Activated CD8-positive, alpha-beta T cell treated with anti-CD3 and anti-CD28 coated beads, Interleukin-2, amount 10 ng/mL, durations not matched to agents 7 days and 5 days (primary cell): ENCODE data around the gene ADIPOR1. TPM values are rescaled to one million over a fixed set of nuclear protein-coding genes. Genes with fewer than 3 reads are reported as not detected.
"Not testable (repeated sequence)": the region's sequence is repeated elsewhere in the genome, so short reads cannot be mapped to it uniquely, and the experiment has no call there.

ENCODE experiments used
- ATAC-seq: fragments of 150-1000 bp; cut with Tn5 transposase; one replicate; pipeline ENCODE4 v1.10.0; 2021; ENCODE audit warnings: moderate library complexity
- CTCF ChIA-PET: fragments of 350-600 bp; sonication (Branson Sonifier 250); formaldehyde crosslinking; loops from one replicate; lab custom pipeline; 2021; ENCODE audit warnings: antibody characterized with exemption; lab: Charles Lee
- POLR2A ChIA-PET: fragments of 350-600 bp; sonication (Branson Sonifier 250); formaldehyde crosslinking; loops from one replicate; lab custom pipeline; 2021; ENCODE audit warnings: antibody characterized with exemption; lab: Charles Lee
- DNase-seq: peaks from one replicate; pipeline ENCODE4 v3.0.0-alpha.2; 2020
- H3K27ac Mint-ChIP-seq: one replicate; pipeline ENCODE4 v1.8.0; 2021; ENCODE audit warnings: mild to moderate bottlenecking, mixed read lengths
- H3K27me3 Mint-ChIP-seq: one replicate; pipeline ENCODE4 v1.8.0; 2021; ENCODE audit warnings: low read depth, mixed read lengths
- H3K36me3 Mint-ChIP-seq: one replicate; pipeline ENCODE4 v1.8.0; 2021; ENCODE audit warnings: low read depth, mixed read lengths
- H3K4me1 Mint-ChIP-seq: one replicate; pipeline ENCODE4 v1.8.0; 2021; ENCODE audit warnings: low read depth, mixed read lengths
- H3K4me3 Mint-ChIP-seq: one replicate; pipeline ENCODE4 v1.8.0; 2021; ENCODE audit warnings: mild to moderate bottlenecking, mixed read lengths
- H3K9me3 Mint-ChIP-seq: one replicate; pipeline ENCODE4 v1.8.0; 2022; ENCODE audit warnings: mixed read lengths; ENCODE audit not compliant: insufficient read depth
- total RNA-seq, 2 experiments: library from RNA; stranded (reverse); gene quantifications; one replicate each; pipeline ENCODE4 v1.2.3, GENCODE V29; 2021

Gene ADIPOR1
- total RNA-seq, 2 experiments from 2014 or later = 60.8 to 70.7 TPM

- Mint-ChIP-seq H3K4me1 (no peaks in the 10 kb centered on the region), H3K27me3 (peaks cover 34% of the 10 kb centered on the region), H3K27ac (no peak overlapping the region), H3K4me3 (no peak overlapping the region), H3K36me3 (no peaks in the 10 kb centered on the region), H3K9me3 (no peaks in the 10 kb centered on the region)
- ATAC-seq (no peak), DNase-seq (no peak)
- POLR2A ChIA-PET = interaction anchor here (1.0 kb wide), 1 partner anchor 16 kb away, joined by 6 read pairs; the partner anchor contains the start of gene TMEM183A
- CTCF ChIA-PET = interaction anchor here (1.8 to 3.0 kb wide), 2 partner anchors 8 to 271 kb away, joined by 4 to 19 read pairs; no protein-coding TSS in a partner anchor
These were observed 33.0 kb upstream of the ADIPOR1 start for GRCh38 chr1:202991112-202991511.

- no peak for ATAC-seq
- ChIA-PET POLR2A (no interaction called here), CTCF (interaction anchor here (0.8 to 3.0 kb wide), 3 partner anchors 9 to 74 kb away, joined by 3 to 19 read pairs (median 3); no protein-coding TSS in a partner anchor)
- DNase-seq = no peak
- Mint-ChIP-seq H3K36me3 (no peaks in the 10 kb centered on the region), H3K27me3 (peaks cover 22% of the 10 kb centered on the region), H3K4me1 (no peaks in the 10 kb centered on the region), H3K27ac (no peak overlapping the region), H3K9me3 (no peaks in the 10 kb centered on the region), H3K4me3 (no peak overlapping the region)
These were observed 31.8 kb upstream of the ADIPOR1 start for GRCh38 chr1:202989879-202990278.

GRCh38 chr1:202987922-202988583 lies 29.9 kb upstream of the ADIPOR1 start:
- no peak for DNase-seq
- ATAC-seq = no peak
- peaks cover 16% of the 10 kb centered on the region for H3K27me3 Mint-ChIP-seq
- H3K4me3 Mint-ChIP-seq = no peak overlapping the region
- no peaks in the 10 kb centered on the region for H3K9me3 Mint-ChIP-seq
- H3K27ac Mint-ChIP-seq = no peak overlapping the region
- CTCF ChIA-PET = interaction anchor here (0.9 to 3.0 kb wide), 4 partner anchors 11 to 20 kb away, joined by 3 to 19 read pairs (median 8); no protein-coding TSS in a partner anchor
- H3K36me3 Mint-ChIP-seq = no peaks in the 10 kb centered on the region
- H3K4me1 Mint-ChIP-seq = no peaks in the 10 kb centered on the region
- POLR2A ChIA-PET = no interaction called here

GRCh38 chr1:202987255-202987654 lies 29.1 kb upstream of the ADIPOR1 start:
- no peaks in the 10 kb centered on the region for H3K36me3 Mint-ChIP-seq
- ChIA-PET CTCF (interaction anchor here (1.3 to 2.0 kb wide), 2 partner anchors 12 to 19 kb away, joined by 5 to 12 read pairs; no protein-coding TSS in a partner anchor), POLR2A (no interaction called here)
- H3K9me3 Mint-ChIP-seq = no peaks in the 10 kb centered on the region
- no peak overlapping the region for H3K27ac Mint-ChIP-seq
- H3K4me1 Mint-ChIP-seq = no peaks in the 10 kb centered on the region
- no peak overlapping the region for H3K4me3 Mint-ChIP-seq
- H3K27me3 Mint-ChIP-seq = peaks cover 15% of the 10 kb centered on the region
- ATAC-seq (no peak), DNase-seq (no peak)

- H3K27ac Mint-ChIP-seq, H3K4me3 Mint-ChIP-seq, H3K4me1 Mint-ChIP-seq, DNase-seq, H3K27me3 Mint-ChIP-seq, H3K9me3 Mint-ChIP-seq, ATAC-seq, H3K36me3 Mint-ChIP-seq, POLR2A ChIA-PET: not testable (repeated sequence)
- CTCF ChIA-PET = interaction anchor here (1.5 kb wide), 1 partner anchor 18 kb away, joined by 3 read pairs; no protein-coding TSS in a partner anchor
These were observed 28.0 kb upstream of the ADIPOR1 start for GRCh38 chr1:202986120-202986519.

GRCh38 chr1:202982715-202983430 lies 24.8 kb upstream of the ADIPOR1 start:
- no peak for DNase-seq
- H3K9me3 Mint-ChIP-seq = no peaks in the 10 kb centered on the region
- H3K4me1 Mint-ChIP-seq = peaks cover 3% of the 10 kb centered on the region
- ChIA-PET POLR2A (no interaction called here), CTCF (interaction anchor here (1.1 kb wide), 1 partner anchor 17 kb away, joined by 4 read pairs; no protein-coding TSS in a partner anchor)
- no peak for ATAC-seq
- no peaks in the 10 kb centered on the region for H3K36me3 Mint-ChIP-seq
- peaks cover 19% of the 10 kb centered on the region for H3K27me3 Mint-ChIP-seq
- no peak overlapping the region for H3K4me3 Mint-ChIP-seq
- H3K27ac Mint-ChIP-seq = no peak overlapping the region

- H3K9me3 Mint-ChIP-seq = no peaks in the 10 kb centered on the region
- peaks cover 26% of the 10 kb centered on the region for H3K27me3 Mint-ChIP-seq
- H3K4me1 Mint-ChIP-seq = peaks cover 3% of the 10 kb centered on the region
- ATAC-seq = no peak
- H3K27ac Mint-ChIP-seq = no peak overlapping the region
- no peak for DNase-seq
- CTCF ChIA-PET = interaction anchor here (1.1 to 1.5 kb wide), 3 partner anchors 11 to 18 kb away, joined by 3 to 5 read pairs (median 5); no protein-coding TSS in a partner anchor
- H3K36me3 Mint-ChIP-seq = no peaks in the 10 kb centered on the region
- POLR2A ChIA-PET = interaction anchor here (0.7 kb wide), 1 partner anchor 25 kb away, joined by 3 read pairs; no protein-coding TSS in a partner anchor
- H3K4me3 Mint-ChIP-seq = no peak overlapping the region
These were observed 23.8 kb upstream of the ADIPOR1 start for GRCh38 chr1:202981939-202982338.

GRCh38 chr1:202979459-202979858 lies 21.3 kb upstream of the ADIPOR1 start:
- POLR2A ChIA-PET = no interaction called here
- DNase-seq (no peak), ATAC-seq (no peak)
- no peak overlapping the region for H3K4me3 Mint-ChIP-seq
- H3K36me3 Mint-ChIP-seq = no peaks in the 10 kb centered on the region
- no peak overlapping the region for H3K27ac Mint-ChIP-seq
- CTCF ChIA-PET = interaction anchor here (1.1 to 1.3 kb wide), 2 partner anchors 22 to 27 kb away, joined by 3 to 4 read pairs; no protein-coding TSS in a partner anchor
- peaks cover 3% of the 10 kb centered on the region for H3K4me1 Mint-ChIP-seq
- no peaks in the 10 kb centered on the region for H3K9me3 Mint-ChIP-seq
- peaks cover 39% of the 10 kb centered on the region for H3K27me3 Mint-ChIP-seq

- no peaks in the 10 kb centered on the region for H3K9me3 Mint-ChIP-seq
- no peak overlapping the region for H3K4me3 Mint-ChIP-seq
- POLR2A ChIA-PET = interaction anchor here (1.4 kb wide), 1 partner anchor 17 kb away, joined by 5 read pairs; no protein-coding TSS in a partner anchor
- H3K27ac Mint-ChIP-seq = no peak overlapping the region
- H3K36me3 Mint-ChIP-seq = no peaks in the 10 kb centered on the region
- ATAC-seq = no peak
- H3K27me3 Mint-ChIP-seq = peaks cover 42% of the 10 kb centered on the region
- CTCF ChIA-PET = interaction anchor here (1.2 to 1.5 kb wide), 2 partner anchors 8 to 12 kb away, joined by 3 to 5 read pairs; no protein-coding TSS in a partner anchor
- no peak for DNase-seq
- no peaks in the 10 kb centered on the region for H3K4me1 Mint-ChIP-seq
These were observed 18.5 kb upstream of the ADIPOR1 start for GRCh38 chr1:202976633-202977032.

GRCh38 chr1:202974856-202975255 lies 16.7 kb upstream of the ADIPOR1 start:
- Mint-ChIP-seq H3K4me1 (no peaks in the 10 kb centered on the region), H3K9me3 (no peaks in the 10 kb centered on the region), H3K27me3 (peaks cover 38% of the 10 kb centered on the region), H3K27ac (no peak overlapping the region), H3K4me3 (no peak overlapping the region), H3K36me3 (no peaks in the 10 kb centered on the region)
- no peak for DNase-seq
- no peak for ATAC-seq
- POLR2A ChIA-PET = no interaction called here
- CTCF ChIA-PET = interaction anchor here (3.3 kb wide), 1 partner anchor 24 kb away, joined by 19 read pairs; no protein-coding TSS in a partner anchor

GRCh38 chr1:202972046-202972445 lies 13.9 kb upstream of the ADIPOR1 start:
- DNase-seq = no peak
- Mint-ChIP-seq H3K4me3 (no peak overlapping the region), H3K27me3 (peaks cover 21% of the 10 kb centered on the region), H3K36me3 (no peaks in the 10 kb centered on the region), H3K9me3 (no peaks in the 10 kb centered on the region), H3K4me1 (peaks cover 17% of the 10 kb centered on the region), H3K27ac (no peak overlapping the region)
- ATAC-seq = no peak
- POLR2A ChIA-PET = interaction anchor here (1.5 kb wide), 1 partner anchor 35 kb away, joined by 3 read pairs; the partner anchor contains the start of gene TMEM183A
- CTCF ChIA-PET = interaction anchor here (0.9 to 3.3 kb wide), 2 partner anchors 27 to 136 kb away, joined by 3 to 19 read pairs; no protein-coding TSS in a partner anchor
